ENCODE results near the gene CCDC74B. TPM values are rescaled to one million over a fixed set of nuclear protein-coding genes. Genes with fewer than 3 reads are reported as not detected.
"Not testable (repeated sequence)": the region's sequence is repeated elsewhere in the genome, so short reads cannot be mapped to it uniquely, and the experiment has no call there.

CCDC74B gene
- total RNA-seq, 3 donors from 2014 or later (not counting 1 experiment from before 2014, with no cell fraction given) = 0.25 to 1.4 (median 0.28) TPM

DNA sequence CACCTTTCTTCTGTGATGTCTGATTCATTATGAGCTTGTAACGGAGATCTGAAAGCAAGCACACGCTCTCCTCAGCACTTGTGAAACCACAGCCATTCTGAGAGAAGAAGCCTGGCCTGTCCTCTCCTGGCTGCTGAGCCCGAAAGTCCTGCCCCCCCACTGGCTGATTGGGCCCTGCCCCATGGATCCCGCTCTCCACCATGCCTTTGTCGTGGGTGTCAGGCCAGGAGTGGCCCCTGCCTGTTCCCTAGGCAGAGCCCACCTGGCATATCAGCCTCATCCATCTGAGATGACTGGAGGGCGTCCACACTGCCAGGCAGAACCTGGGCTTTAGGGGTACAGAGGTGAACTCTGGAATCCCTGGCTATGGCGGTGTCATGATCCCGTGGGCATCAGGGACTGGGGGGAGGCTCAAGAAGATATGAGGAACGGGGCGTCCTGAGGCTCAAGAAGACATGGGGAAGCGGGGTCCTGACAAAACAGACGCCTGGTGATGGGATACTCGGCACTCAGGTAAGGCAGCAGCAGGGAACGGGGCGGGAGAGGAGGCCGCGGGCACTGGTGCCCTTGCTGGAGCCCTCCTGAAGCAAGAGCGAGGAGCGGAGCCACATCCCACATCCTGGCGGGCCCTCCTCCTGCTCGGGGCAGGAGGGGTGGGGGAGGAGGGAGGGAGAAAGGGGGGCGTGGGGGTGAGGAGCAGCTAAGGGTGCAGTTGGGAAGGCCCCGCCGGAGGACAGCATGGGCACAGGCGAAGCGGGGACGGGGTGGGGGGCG is 1.5 kb downstream of the CCDC74B start:
- peak in 2 of 3 donors; percentile 13 to 32 for ATAC-seq
- H3K9me3 Mint-ChIP-seq; H3K27me3 ChIP-seq (ENCODE audit: control insufficient read depth, insufficient read depth, low read length); H3K36me3 Mint-ChIP-seq; H3K4me3 ChIP-seq (ENCODE audit: low read length); H3K9me3 ChIP-seq (ENCODE audit: control insufficient read depth, insufficient read depth, low read length); H3K27ac ChIP-seq (ENCODE audit: low read length); H3K36me3 ChIP-seq (ENCODE audit: control insufficient read depth, insufficient read depth, low read length); DNase-seq; intact Hi-C loops (cut with micrococcal nuclease): not testable (repeated sequence)
- Mint-ChIP-seq H3K27me3 (ENCODE audit: low read depth in 2 of 2) (peaks cover 7 to 11% of the 10 kb centered on the region in 2 donors), H3K4me3 (peak overlapping the region; percentile 60), H3K4me1 (peaks cover 7 to 17% of the 10 kb centered on the region in 2 donors), H3K27ac (peak overlapping the region in 1 of 2 donors; percentile 60)
- H3K4me1 ChIP-seq (ENCODE audit: control insufficient read depth, insufficient read depth, low read length) = peaks cover 15% of the 10 kb centered on the region
- 44% methylated on average over 16 of the region's 28 CpGs for WGBS (ENCODE audit: insufficient coverage)

DNA sequence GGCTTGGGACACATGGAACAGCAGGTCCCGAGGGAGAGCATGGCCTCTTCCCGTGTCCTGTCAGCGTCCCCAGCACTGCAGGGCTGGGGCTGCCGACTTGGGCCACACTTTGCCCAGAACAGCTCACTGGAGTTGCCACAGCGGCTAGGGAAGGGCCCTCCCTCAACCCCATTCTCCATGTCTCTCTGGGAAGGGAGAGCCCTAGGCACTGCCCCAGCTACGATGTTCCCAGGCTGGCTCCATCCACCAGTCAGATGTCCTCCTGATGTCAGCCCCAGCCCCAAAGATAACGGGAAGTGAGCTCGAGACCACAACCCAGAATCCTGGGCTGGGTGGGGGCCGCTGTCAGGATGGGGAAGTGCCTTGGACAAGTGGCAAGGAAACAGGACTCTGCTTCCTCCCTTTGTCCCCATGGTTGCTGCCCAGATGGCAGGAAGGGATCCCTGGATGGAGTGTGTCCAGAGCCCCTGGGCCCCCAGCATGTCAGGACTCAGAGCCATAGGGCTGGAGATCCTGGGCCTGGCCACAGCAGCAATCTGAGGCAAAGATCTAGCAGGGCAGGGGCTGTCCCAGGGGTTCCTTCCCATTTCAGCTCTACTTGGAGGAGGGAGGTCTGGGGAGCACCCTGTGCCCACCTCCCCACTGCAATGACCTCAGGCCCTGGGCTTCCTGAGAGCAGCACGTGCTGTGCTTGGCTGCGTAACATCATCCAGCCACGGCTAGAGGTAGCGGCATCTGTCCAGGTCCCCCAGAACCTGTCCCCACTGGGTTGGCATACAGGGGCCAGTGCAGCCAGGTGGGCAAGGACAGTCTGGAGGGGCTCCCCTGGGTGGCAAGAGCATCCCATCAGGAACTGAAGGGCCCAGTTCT is 2.3 kb downstream of the CCDC74B start:
- peaks cover 15% of the 10 kb centered on the region for H3K4me1 ChIP-seq (ENCODE audit: control insufficient read depth, insufficient read depth, low read length)
- H3K27ac ChIP-seq (ENCODE audit: low read length); H3K9me3 Mint-ChIP-seq; H3K4me3 ChIP-seq (ENCODE audit: low read length); H3K36me3 ChIP-seq (ENCODE audit: control insufficient read depth, insufficient read depth, low read length); intact Hi-C loops (cut with micrococcal nuclease); H3K9me3 ChIP-seq (ENCODE audit: control insufficient read depth, insufficient read depth, low read length); H3K36me3 Mint-ChIP-seq; H3K27me3 ChIP-seq (ENCODE audit: control insufficient read depth, insufficient read depth, low read length); DNase-seq; ATAC-seq: not testable (repeated sequence)
- WGBS (ENCODE audit: insufficient coverage) = 81% methylated on average over 13 of the region's 13 CpGs
- H3K27me3 Mint-ChIP-seq (ENCODE audit: low read depth in 2 of 2) = peaks cover 7 to 11% of the 10 kb centered on the region in 2 donors
- peak overlapping the region in 1 of 2 donors; percentile 60 for H3K27ac Mint-ChIP-seq
- H3K4me1 Mint-ChIP-seq = peaks cover 7 to 17% of the 10 kb centered on the region in 2 donors
- H3K4me3 Mint-ChIP-seq = peak overlapping the region; percentile 60

DNA sequence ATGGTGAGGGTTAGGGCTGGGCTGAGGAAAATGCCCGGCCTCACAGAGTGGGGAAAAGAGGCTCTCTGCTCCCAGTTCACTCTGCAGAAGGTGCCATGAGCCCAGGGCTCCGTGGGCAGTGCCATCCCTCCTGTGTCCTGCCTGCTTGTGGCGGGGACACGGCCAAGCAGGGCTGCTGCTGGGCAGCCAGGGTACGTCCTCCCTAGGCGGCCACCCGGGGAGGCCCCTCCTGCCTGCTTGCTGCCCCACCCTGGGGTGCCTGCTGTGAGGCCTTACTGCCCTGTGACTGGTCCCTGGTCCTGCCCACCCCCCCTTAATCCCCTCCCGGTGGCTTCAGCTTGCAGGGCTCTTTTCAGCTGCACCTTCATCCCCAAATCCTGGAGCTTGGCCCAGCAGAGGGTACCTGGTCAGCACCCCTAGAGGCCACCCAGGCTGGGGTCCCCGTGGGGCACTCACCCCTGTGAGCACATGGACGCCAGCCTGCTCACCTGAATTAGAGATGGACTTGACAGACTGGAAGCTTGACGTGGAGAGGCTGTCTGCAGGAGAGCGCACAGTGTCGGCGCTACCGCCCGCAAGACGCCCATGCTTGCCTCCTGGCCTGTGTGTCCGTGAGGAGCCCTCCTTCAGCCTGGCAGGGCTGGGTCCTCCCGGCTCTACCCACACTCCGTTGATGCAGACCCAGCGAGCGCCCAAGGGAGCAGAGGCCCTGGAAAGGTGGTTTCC is 3.1 kb downstream of the CCDC74B start:
- H3K27ac Mint-ChIP-seq; DNase-seq; H3K4me3 ChIP-seq (ENCODE audit: low read length); intact Hi-C loops (cut with micrococcal nuclease); ATAC-seq; H3K27me3 ChIP-seq (ENCODE audit: control insufficient read depth, insufficient read depth, low read length); H3K36me3 ChIP-seq (ENCODE audit: control insufficient read depth, insufficient read depth, low read length); H3K9me3 Mint-ChIP-seq; H3K27ac ChIP-seq (ENCODE audit: low read length); H3K4me3 Mint-ChIP-seq; H3K36me3 Mint-ChIP-seq; H3K9me3 ChIP-seq (ENCODE audit: control insufficient read depth, insufficient read depth, low read length): not testable (repeated sequence)
- H3K4me1 Mint-ChIP-seq = peaks cover 7 to 17% of the 10 kb centered on the region in 2 donors
- 86% methylated on average over 10 of the region's 22 CpGs for WGBS (ENCODE audit: insufficient coverage)
- peaks cover 15% of the 10 kb centered on the region for H3K4me1 ChIP-seq (ENCODE audit: control insufficient read depth, insufficient read depth, low read length)
- peaks cover 7 to 11% of the 10 kb centered on the region in 2 donors for H3K27me3 Mint-ChIP-seq (ENCODE audit: low read depth in 2 of 2)

DNA sequence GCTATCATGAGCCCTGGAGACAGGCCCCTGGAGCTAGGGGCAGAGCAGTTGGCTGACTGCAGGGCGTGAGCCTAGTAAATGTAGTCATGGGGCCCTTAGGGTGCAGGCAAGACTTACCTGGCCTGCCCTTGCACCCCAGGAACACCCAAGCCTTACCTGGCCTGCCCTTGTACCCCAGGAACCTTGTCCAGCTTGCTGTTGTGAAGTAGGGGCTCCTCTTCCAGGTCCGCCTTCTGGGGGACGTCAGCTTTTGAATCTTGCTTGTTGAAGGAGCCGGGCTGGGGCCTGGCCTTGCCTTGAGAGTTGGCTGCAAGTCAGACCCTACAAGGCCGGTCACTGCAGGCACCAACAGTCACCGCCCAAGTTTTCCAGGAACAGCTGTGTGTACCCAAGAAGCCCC is 3.9 kb downstream of the CCDC74B start:
- WGBS (ENCODE audit: insufficient coverage) = 100% methylated on average over 1 of the region's 6 CpGs
- H3K36me3 Mint-ChIP-seq; H3K9me3 Mint-ChIP-seq; intact Hi-C loops (cut with micrococcal nuclease); H3K27ac ChIP-seq (ENCODE audit: low read length); H3K4me3 Mint-ChIP-seq; H3K4me3 ChIP-seq (ENCODE audit: low read length); H3K27me3 Mint-ChIP-seq (ENCODE audit: low read depth in 2 of 2); H3K27ac Mint-ChIP-seq; H3K36me3 ChIP-seq (ENCODE audit: control insufficient read depth, insufficient read depth, low read length); ATAC-seq; H3K27me3 ChIP-seq (ENCODE audit: control insufficient read depth, insufficient read depth, low read length); DNase-seq; H3K9me3 ChIP-seq (ENCODE audit: control insufficient read depth, insufficient read depth, low read length): not testable (repeated sequence)
- peaks cover 7 to 17% of the 10 kb centered on the region in 2 donors for H3K4me1 Mint-ChIP-seq
- H3K4me1 ChIP-seq (ENCODE audit: control insufficient read depth, insufficient read depth, low read length) = peaks cover 15% of the 10 kb centered on the region

DNA sequence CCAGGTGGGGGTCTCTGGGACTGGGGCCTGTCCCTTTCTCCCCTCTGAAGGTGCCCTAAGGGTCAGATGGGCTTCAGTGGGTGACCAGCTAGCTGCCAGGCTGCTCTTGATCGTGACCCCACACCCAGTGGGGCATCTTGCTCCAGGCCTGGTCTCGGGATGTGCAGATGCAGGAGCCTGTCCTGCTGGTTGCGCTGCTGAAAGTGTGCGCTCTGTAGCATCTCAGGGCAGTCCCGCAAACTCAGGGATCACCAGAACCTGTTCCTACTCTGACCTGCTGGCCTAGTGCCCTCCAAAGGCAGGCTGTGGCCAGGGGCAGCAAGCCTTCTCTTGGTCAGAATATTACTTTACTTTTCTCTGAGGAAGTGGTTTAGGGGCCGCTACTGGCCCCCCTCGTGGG is 4.4 kb downstream of the CCDC74B start:
- H3K4me3 Mint-ChIP-seq; H3K27me3 Mint-ChIP-seq (ENCODE audit: low read depth in 2 of 2); H3K27ac ChIP-seq (ENCODE audit: low read length); ATAC-seq; H3K9me3 ChIP-seq (ENCODE audit: control insufficient read depth, insufficient read depth, low read length); H3K4me3 ChIP-seq (ENCODE audit: low read length); DNase-seq; H3K36me3 ChIP-seq (ENCODE audit: control insufficient read depth, insufficient read depth, low read length); intact Hi-C loops (cut with micrococcal nuclease); H3K36me3 Mint-ChIP-seq; H3K27me3 ChIP-seq (ENCODE audit: control insufficient read depth, insufficient read depth, low read length); H3K9me3 Mint-ChIP-seq; H3K27ac Mint-ChIP-seq: not testable (repeated sequence)
- H3K4me1 Mint-ChIP-seq = peaks cover 7 to 17% of the 10 kb centered on the region in 2 donors
- peaks cover 15% of the 10 kb centered on the region for H3K4me1 ChIP-seq (ENCODE audit: control insufficient read depth, insufficient read depth, low read length)
- WGBS (ENCODE audit: insufficient coverage) = 66% methylated on average over 4 of the region's 7 CpGs

DNA sequence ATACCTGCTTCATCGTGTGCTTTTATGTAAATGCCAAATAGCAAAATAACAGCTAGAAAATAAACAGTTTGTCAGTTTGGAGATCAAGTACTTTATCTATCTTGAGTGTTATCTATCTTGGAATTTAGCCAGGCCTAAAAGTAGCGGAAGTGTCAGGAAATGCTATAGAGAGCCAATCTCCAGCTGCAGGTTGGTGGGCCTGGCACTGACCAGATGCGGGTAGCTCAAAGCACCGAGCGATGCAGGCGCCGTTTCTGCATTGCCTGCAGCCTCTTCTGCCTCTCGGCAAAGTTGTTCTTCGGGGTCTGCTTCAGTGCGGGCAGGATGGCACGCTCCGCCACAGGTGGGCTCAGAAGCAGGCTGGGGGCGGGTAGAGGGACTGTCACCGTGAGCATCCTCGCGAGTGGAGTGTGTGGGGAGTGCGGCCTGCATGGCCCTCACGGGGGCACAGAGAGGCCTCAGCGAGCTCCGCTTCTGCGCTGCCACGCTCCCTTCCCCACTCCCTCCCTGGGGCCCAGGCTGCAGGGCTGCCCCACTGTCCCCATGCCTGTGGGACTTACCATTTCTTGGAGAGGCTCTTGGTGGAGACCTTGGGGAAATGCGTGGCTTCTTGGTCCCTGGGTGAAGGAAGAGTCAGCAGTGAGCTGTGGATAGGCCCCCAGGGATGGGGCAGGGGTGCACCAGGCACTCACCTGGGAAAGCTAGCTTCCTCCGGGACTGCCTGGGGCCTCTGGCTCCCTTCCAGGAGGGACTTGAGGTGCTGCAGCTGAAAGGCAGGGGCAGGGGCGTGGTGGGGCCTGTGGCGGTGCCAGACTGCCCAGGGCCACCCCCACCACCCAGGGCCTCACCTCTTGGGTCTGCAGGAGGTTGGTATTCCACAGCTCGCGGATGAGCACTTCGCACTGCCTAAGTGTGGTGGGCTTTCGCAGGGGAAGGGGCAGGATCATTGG is 5.3 kb downstream of the CCDC74B start:
- DNase-seq; H3K27ac Mint-ChIP-seq; H3K9me3 ChIP-seq (ENCODE audit: control insufficient read depth, insufficient read depth, low read length); H3K27ac ChIP-seq (ENCODE audit: low read length); ATAC-seq; H3K36me3 Mint-ChIP-seq; H3K36me3 ChIP-seq (ENCODE audit: control insufficient read depth, insufficient read depth, low read length); H3K27me3 ChIP-seq (ENCODE audit: control insufficient read depth, insufficient read depth, low read length); intact Hi-C loops (cut with micrococcal nuclease); H3K4me3 ChIP-seq (ENCODE audit: low read length); H3K27me3 Mint-ChIP-seq (ENCODE audit: low read depth in 2 of 2); H3K4me3 Mint-ChIP-seq; H3K9me3 Mint-ChIP-seq: not testable (repeated sequence)
- peaks cover 11% of the 10 kb centered on the region for H3K4me1 ChIP-seq (ENCODE audit: control insufficient read depth, insufficient read depth, low read length)
- H3K4me1 Mint-ChIP-seq = peaks cover 7 to 14% of the 10 kb centered on the region in 2 donors
- WGBS (ENCODE audit: insufficient coverage) = 93% methylated on average over 26 of the region's 30 CpGs
